SK-N-MC (cell line): ENCODE measurements around the gene ABHD13.
A peak's percentile ranks its signal among the peaks of the same experiment; 100 is the strongest.

Experiments
- DNase-seq: peaks from one replicate; pipeline ENCODE4 v3.0.0-alpha.2; 2011; ENCODE audit warnings: low read depth, low spot score
- H3K27ac ChIP-seq: fragments of 200-600 bp; sonication (generic); 2 replicates; pipeline ENCODE4 v1.5.1; 2016; ENCODE audit warnings: mixed run types
- H3K36me3 ChIP-seq: fragments of 200-600 bp; sonication (generic); 2 replicates; pipeline ENCODE4 v1.6.1; 2017; ENCODE audit warnings: antibody characterized with exemption, low read length, mixed read lengths; ENCODE audit not compliant: insufficient read depth
- H3K4me3 ChIP-seq: fragments of 200-600 bp; sonication (generic); 2 replicates; pipeline ENCODE4 v1.5.1; 2016
- H3K9ac ChIP-seq: fragments of 200-600 bp; sonication (generic); 2 replicates; pipeline ENCODE4 v1.8.0; 2017; ENCODE audit warnings: mixed run types, mixed read lengths; ENCODE audit not compliant: insufficient read length
- H3K9me3 ChIP-seq: fragments of 200-600 bp; sonication (generic); 2 replicates; pipeline ENCODE4 v1.6.1; 2017; ENCODE audit warnings: low read depth, mild to moderate bottlenecking, antibody characterized with exemption, low read length, moderate library complexity, mixed read lengths
- EZH2 ChIP-seq: fragments of 200-600 bp; sonication (generic); IDR thresholded peaks from one replicate; pipeline ENCODE4 v1.6.1; 2017; ENCODE audit warnings: antibody characterized with exemption
- FOXP2 ChIP-seq: optimal IDR thresholded peaks from 2 replicates; pipeline ENCODE3; 2011; ENCODE audit warnings: mild to moderate bottlenecking, moderate library complexity; ENCODE audit not compliant: insufficient read depth; ENCODE audit errors: extremely low read length, control extremely low read depth
- POLR2AphosphoS5 ChIP-seq: IDR thresholded peaks from 2 replicates; pipeline ENCODE4 v1.6.1; 2012; ENCODE audit warnings: mild to moderate bottlenecking, low read depth, low read length, borderline replicate concordance

ABHD13 gene

DNA sequence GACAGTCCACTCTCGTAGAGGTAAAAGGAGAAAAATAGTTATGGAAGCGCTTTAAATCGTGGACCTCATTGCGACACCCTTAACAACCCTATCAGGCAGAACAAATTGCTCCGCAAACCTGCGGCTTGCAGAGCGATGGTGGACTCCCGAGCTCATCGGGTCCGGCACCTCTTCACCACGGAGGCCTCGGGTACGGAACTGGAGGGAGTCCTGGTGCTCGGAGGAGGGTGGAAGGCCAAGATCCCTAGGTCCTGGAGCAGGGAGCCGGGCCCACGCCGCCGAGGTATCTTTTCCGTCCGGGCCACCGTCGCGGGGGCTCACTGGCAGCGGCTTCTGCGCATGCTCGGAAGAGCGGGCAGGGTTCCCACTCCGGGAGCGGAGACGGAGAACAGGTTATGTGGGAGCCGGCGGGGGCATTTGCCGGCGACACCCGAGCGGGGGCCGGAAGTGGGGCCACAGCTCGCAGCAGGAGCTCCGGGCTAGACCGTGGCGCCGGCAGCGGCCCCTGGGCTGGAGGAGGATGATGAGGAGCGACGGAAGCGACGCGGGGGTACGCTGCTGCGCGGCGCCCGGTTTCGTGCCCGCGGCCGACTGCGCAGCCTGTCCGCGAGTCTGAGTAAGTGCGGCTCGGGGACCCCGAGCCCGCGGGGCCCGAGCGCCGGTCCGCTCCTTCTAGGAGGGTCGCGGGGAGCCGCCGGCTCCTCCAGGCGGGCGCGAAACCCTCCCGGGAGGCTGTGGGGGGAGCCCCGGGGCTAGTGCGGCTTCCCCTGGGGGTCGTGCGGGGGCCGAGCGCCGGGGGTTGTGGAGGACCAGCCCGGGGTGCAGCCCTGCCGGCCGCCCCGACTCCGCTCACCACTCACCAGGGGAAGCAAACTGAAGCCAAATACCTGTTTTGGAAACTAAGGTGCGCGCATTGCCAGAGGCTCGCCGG is at the start of gene ABHD13:
Gene ABHD13, plus strand, starts transcription at position 349 of the 931 bp plus-strand sequence. CDS start 10,827 bp downstream, outside the sequence.
- Histone ChIP-seq H3K27ac (peak within 1 kb of the TSS; percentile 76), H3K4me3 (peak within 1 kb of the TSS; percentile 98), H3K9ac (peak within 1 kb of the TSS; percentile 94), H3K9me3 (no peaks in the 10 kb centered on the region), H3K36me3 (0 out of 2 replicates have a peak, but pooled peaks cover 5% of the 10 kb centered on the region)
- TF ChIP-seq POLR2AphosphoS5 (peak; percentile 80), FOXP2 (no peak)
- DNase-seq, result peak; percentile 68

DNA sequence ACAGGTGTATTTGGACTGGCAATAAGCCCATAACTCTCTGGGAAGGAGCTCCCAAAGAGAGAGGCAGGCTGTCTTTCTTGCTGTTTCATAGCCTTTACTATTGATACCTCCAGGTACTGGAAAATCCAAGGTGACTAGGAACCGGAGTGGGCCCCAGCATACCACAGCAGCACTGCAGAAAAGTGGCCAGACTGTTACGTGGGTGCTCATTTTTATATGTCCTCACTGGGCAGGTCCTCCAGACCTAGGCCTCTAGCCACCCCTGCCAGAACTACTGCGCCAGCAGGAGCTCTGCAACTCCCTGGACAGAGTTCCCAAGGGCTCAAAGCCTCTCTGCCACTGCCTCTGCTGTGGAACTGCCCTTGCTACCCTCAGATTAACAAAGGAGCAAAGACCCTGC is 49.3 kb upstream of the ABHD13 start:
- 0 out of 2 replicates have a peak, but pooled peaks cover 5% of the 10 kb centered on the region for H3K9me3 ChIP-seq
- no peak overlapping the region for H3K9ac ChIP-seq
- no peak overlapping the region for H3K27ac ChIP-seq
- no peaks in the 10 kb centered on the region for H3K36me3 ChIP-seq
- TF ChIP-seq EZH2 (no peak), POLR2AphosphoS5 (no peak), FOXP2 (no peak)
- H3K4me3 ChIP-seq, result no peak overlapping the region
- DNase-seq, result no peak

DNA sequence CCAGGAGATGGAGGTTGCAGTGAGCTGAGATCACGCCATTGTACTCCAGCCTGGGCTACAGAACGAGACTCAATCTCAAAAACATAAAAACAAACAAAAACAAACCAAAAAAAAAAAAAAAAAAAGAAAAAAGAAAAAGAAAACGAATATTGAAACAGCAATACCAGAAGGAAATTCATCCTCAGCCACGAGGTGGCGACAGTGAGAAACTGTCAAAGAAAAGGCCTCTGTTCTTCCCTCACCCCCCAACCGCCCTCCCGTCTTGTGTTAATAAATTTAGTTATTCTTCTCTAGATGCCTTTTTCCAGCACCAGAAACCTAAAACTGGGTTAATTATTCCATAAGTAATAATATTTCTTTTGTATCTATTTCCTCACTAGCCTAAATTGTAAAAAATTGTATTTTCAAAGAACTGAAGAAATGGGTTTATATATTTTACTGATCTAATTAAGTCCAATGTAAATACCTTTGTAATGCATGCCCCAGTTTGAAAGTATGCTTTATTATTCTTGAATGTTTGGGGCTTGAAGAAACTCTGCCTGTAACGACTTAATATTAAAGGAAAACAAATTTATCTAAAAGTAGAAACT is 41.4 kb upstream of the ABHD13 start:
- TF ChIP-seq POLR2AphosphoS5 (no peak), EZH2 (no peak), FOXP2 (no peak)
- DNase-seq, result no peak

DNA sequence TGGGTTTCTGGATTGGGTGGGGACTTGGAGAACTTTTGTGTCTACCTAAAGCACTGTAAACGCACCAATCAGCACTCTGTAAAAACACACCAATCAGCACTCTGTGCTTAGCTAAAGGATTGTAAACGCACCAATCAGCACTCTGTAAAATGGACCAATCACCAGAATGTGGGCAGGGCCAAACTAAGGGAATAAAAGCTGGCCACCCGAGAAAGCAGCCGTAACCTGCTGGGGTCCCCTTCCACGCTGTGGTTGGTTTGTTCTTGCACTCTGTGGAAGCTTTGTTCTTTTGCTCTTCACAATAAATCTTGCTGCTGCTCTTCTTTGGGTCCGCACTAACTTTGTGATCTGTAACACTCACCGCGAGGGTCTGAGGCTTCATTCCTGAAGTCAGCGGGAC is 40.1 kb upstream of the ABHD13 start:
- no peak overlapping the region for H3K4me3 ChIP-seq
- H3K27ac ChIP-seq, result no peak overlapping the region
- no peak for TF ChIP-seq FOXP2
- no peak for TF ChIP-seq POLR2AphosphoS5
- TF ChIP-seq EZH2, result no peak
- no peak overlapping the region for H3K9ac ChIP-seq
- no peak for DNase-seq
- H3K9me3 ChIP-seq, result no peaks in the 10 kb centered on the region
- H3K36me3 ChIP-seq, result no peaks in the 10 kb centered on the region

More for the DNA sequence above, 41.4 kb upstream of the ABHD13 start:
- H3K36me3 ChIP-seq, result no peaks in the 10 kb centered on the region
- H3K9me3 ChIP-seq, result no peaks in the 10 kb centered on the region
- no peak overlapping the region for H3K27ac ChIP-seq
- H3K4me3 ChIP-seq, result no peak overlapping the region
- no peak overlapping the region for H3K9ac ChIP-seq

DNA sequence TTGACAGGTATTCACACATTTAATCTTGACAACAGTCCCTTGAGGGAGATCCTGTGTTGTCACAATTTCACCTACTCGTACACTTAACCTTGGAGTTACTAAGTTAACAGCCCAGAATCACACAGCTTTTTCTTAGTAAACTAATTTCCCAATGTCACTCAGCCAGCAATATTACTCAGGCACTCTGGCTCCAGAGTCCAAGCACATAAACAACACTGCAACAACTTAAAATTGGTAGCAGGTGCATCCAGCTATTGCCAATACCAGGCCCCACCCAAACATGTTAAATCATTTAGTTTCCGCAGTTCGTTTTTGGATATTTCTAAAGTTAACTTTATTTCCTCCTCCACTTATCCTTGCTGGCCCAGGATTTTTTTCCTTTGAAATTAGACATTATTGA is 35.5 kb upstream of the ABHD13 start:
- no peak for TF ChIP-seq EZH2
- TF ChIP-seq POLR2AphosphoS5, result no peak
- no peak for TF ChIP-seq FOXP2
- Histone ChIP-seq H3K4me3 (no peak overlapping the region), H3K9me3 (no peaks in the 10 kb centered on the region), H3K9ac (no peak overlapping the region), H3K27ac (no peak overlapping the region), H3K36me3 (no peaks in the 10 kb centered on the region)
- DNase-seq, result no peak

- DNase-seq, result no peak
- no peak overlapping the region for H3K27ac ChIP-seq
- H3K9ac ChIP-seq, result no peak overlapping the region
- H3K4me3 ChIP-seq, result no peak overlapping the region
- TF ChIP-seq POLR2AphosphoS5 (no peak), EZH2 (no peak), FOXP2 (no peak)
- H3K9me3 ChIP-seq, result no peaks in the 10 kb centered on the region
- no peaks in the 10 kb centered on the region for H3K36me3 ChIP-seq
These were observed 33.0 kb upstream of the ABHD13 start for GRCh38 chr13:108185223-108185622.

- no peak for TF ChIP-seq POLR2AphosphoS5
- TF ChIP-seq EZH2, result no peak
- no peak for TF ChIP-seq FOXP2
- H3K27ac ChIP-seq, result no peak overlapping the region
- no peaks in the 10 kb centered on the region for H3K9me3 ChIP-seq
- no peak overlapping the region for H3K9ac ChIP-seq
- H3K4me3 ChIP-seq, result no peak overlapping the region
- no peaks in the 10 kb centered on the region for H3K36me3 ChIP-seq
- DNase-seq, result no peak
These were observed 29.9 kb upstream of the ABHD13 start for GRCh38 chr13:108188260-108188659.

- no peak for DNase-seq
- Histone ChIP-seq H3K4me3 (no peak overlapping the region), H3K9me3 (no peaks in the 10 kb centered on the region), H3K36me3 (no peaks in the 10 kb centered on the region), H3K9ac (no peak overlapping the region), H3K27ac (no peak overlapping the region)
- TF ChIP-seq FOXP2 (no peak), EZH2 (no peak), POLR2AphosphoS5 (no peak)
These were observed 27.3 kb upstream of the ABHD13 start for GRCh38 chr13:108190897-108191296.
